ENCODE data around the gene LMBR1.

Gene LMBR1

DNA sequence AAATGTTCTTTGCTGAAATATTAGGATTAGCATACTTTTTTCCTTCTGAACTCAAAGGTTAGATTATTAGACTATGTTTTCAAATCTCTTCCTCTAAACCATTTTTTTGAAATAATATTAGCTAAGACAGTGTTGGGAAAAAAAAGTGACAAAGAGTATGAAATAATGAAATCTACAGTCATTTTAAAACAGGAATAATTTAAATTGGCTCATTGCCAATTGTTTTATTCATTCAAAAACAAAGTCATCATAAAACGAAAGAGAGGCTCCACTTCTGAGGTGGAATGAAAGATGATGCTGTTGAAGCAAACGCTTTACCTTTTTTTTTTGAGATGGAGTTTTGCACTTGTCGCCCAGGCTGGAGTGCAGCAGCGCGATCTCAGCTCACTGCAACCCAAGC lies 201.2 kb downstream of the LMBR1 start:
- intact Hi-C loops (cut with DNase I; ENCODE audit: low total_unique reads), result no loop called here

GRCh38 chr7:156684661-156685060 lies 208.3 kb downstream of the LMBR1 start:
- no peak for DNase-seq
- intact Hi-C loops (cut with DNase I; ENCODE audit: low total_unique reads), result no loop called here
- Histone ChIP-seq H3K4me1 (no peaks in the 10 kb centered on the region), H3K27ac (no peak overlapping the region), H3K4me3 (no peak overlapping the region), H3K27me3 (no peaks in the 10 kb centered on the region), H3K9me3 (no peaks in the 10 kb centered on the region), H3K36me3 (peaks cover 12 to 44% (median 34%) of the 10 kb centered on the region in 3 donors)
- TF ChIP-seq CTCF (IDR thresholded peaks at IDR 0.05), result no peak

More for the DNA sequence above, 201.2 kb downstream of the LMBR1 start:
- no peak overlapping the region for H3K4me3 ChIP-seq
- no peak for DNase-seq
- peaks cover 0 to 4% (median 0%) of the 10 kb centered on the region in 3 donors for H3K36me3 ChIP-seq
- H3K27ac ChIP-seq, result no peak overlapping the region
- H3K4me1 ChIP-seq, result no peaks in the 10 kb centered on the region
- no peak for TF ChIP-seq CTCF (IDR thresholded peaks at IDR 0.05)
- H3K9me3 ChIP-seq, result peaks cover 0 to 5% (median 0%) of the 10 kb centered on the region in 3 donors
- H3K27me3 ChIP-seq, result no peaks in the 10 kb centered on the region

DNA sequence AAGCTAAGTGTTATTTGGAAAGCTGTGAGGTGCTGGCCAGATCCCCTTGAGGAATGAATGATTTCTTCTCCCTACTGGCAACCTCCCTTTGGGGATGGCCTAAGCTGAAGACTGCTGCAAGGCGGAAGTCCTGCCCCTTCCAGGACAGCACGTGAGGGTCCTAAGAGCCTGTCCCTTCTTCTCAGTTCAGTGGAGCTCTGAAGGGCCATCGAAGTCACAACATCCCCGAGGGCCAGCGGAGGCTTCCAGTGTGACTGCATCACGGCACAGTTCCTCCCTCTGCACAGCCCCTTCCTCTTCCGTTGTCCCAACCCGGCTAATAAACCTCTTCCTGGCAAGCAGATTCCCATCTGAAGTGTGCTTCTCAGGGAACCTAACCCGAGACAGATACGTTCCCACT lies 208.7 kb downstream of the LMBR1 start:
- Histone ChIP-seq H3K4me3 (no peak overlapping the region), H3K4me1 (no peaks in the 10 kb centered on the region), H3K27me3 (no peaks in the 10 kb centered on the region), H3K9me3 (no peaks in the 10 kb centered on the region), H3K36me3 (peaks cover 12 to 48% (median 37%) of the 10 kb centered on the region in 3 donors), H3K27ac (no peak overlapping the region)
- intact Hi-C loops (cut with DNase I; ENCODE audit: low total_unique reads), result no loop called here
- no peak for DNase-seq
- TF ChIP-seq CTCF (IDR thresholded peaks at IDR 0.05), result no peak

DNA sequence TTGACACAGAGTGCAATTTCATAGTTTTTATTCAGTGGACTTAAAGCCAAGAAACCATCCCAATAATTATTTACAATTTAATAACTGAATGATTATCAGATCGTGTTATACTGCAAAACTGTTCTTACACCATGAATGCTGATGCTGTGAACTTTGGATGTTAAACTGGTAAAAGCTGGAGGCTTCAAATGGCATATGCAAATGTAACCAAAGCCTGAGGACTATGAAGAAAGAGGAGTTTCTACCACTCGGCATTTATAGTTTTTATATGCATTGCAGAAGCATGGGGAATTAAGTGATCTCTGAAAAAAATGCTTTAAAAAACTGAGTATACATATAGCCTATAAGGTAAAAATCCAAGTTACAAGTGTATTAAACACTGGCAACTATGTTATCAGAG lies 210.1 kb downstream of the LMBR1 start:
- DNase-seq, result no peak
- H3K9me3 ChIP-seq, result no peaks in the 10 kb centered on the region
- no peak overlapping the region for H3K4me3 ChIP-seq
- intact Hi-C loops (cut with DNase I; ENCODE audit: low total_unique reads), result no loop called here
- H3K36me3 ChIP-seq, result peaks cover 16 to 62% (median 50%) of the 10 kb centered on the region in 3 donors
- H3K27ac ChIP-seq, result no peak overlapping the region
- no peak for TF ChIP-seq CTCF (IDR thresholded peaks at IDR 0.05)
- no peaks in the 10 kb centered on the region for H3K27me3 ChIP-seq
- no peaks in the 10 kb centered on the region for H3K4me1 ChIP-seq

GRCh38 chr7:156680281-156680680 lies 212.7 kb downstream of the LMBR1 start:
- TF ChIP-seq CTCF (IDR thresholded peaks at IDR 0.05), result no peak
- Histone ChIP-seq H3K27me3 (no peaks in the 10 kb centered on the region), H3K27ac (no peak overlapping the region), H3K9me3 (no peaks in the 10 kb centered on the region), H3K4me1 (no peaks in the 10 kb centered on the region), H3K4me3 (no peak overlapping the region), H3K36me3 (peaks cover 28 to 82% (median 73%) of the 10 kb centered on the region in 3 donors)
- DNase-seq, result no peak
- intact Hi-C loops (cut with DNase I; ENCODE audit: low total_unique reads), result no loop called here
